HL-60 (cell line): ENCODE measurements around the gene EEF1AKMT2.

ENCODE experiments used
- POLR2AphosphoS5 ChIP-seq: IDR thresholded peaks from 2 replicates; pipeline ENCODE4 v1.6.1; 2012; ENCODE audit warnings: low read depth
- TF ChIP-seq, protein P1 (sequence below): IDR thresholded peaks from one replicate; pipeline ENCODE4 v1.5.1; 2011; ENCODE audit warnings: low read length, control low read depth, inconsistent platforms; ENCODE audit not compliant: insufficient read depth

DNA sequence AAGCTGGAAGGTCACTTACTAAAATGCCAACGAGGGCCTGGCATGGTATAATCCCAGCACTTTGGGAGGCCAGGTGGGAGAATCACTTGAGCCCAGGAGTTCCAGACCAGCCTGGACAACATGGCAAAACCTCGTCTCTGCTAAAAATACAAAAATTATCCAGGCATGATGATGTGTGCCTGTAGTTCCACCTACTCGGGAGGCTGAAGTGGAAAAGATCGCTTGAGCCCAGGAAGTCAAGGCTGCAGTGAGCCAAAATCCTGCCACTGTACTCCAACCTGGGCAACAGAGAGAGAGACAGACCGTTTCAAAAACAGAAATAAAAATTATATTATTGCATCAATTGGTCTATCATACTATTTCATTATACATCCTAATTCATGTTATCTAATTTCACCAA lies 29.4 kb downstream of the EEF1AKMT2 start:
- TF ChIP-seq, protein P1, sequence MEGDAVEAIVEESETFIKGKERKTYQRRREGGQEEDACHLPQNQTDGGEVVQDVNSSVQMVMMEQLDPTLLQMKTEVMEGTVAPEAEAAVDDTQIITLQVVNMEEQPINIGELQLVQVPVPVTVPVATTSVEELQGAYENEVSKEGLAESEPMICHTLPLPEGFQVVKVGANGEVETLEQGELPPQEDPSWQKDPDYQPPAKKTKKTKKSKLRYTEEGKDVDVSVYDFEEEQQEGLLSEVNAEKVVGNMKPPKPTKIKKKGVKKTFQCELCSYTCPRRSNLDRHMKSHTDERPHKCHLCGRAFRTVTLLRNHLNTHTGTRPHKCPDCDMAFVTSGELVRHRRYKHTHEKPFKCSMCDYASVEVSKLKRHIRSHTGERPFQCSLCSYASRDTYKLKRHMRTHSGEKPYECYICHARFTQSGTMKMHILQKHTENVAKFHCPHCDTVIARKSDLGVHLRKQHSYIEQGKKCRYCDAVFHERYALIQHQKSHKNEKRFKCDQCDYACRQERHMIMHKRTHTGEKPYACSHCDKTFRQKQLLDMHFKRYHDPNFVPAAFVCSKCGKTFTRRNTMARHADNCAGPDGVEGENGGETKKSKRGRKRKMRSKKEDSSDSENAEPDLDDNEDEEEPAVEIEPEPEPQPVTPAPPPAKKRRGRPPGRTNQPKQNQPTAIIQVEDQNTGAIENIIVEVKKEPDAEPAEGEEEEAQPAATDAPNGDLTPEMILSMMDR = no peak
- no peak for TF ChIP-seq POLR2AphosphoS5
